ENCODE measurements around the gene SORBS1.

GRCh38 chr10:95454940-95455339, 106.2 kb downstream of the SORBS1 start:
- TF ChIP-seq POLR2A (IDR thresholded peaks at IDR 0.05) (no peak), CTCF (IDR thresholded peaks at IDR 0.05) (no peak)
